KOPT-K1 (cell line): ENCODE results near the gene RC3H2.
A peak's percentile ranks its signal among the peaks of the same experiment; 100 is the strongest.

ENCODE experiments used
- H3K27ac ChIP-seq: fragments of 200-600 bp; sonication (generic); 2 replicates; pipeline ENCODE4 v1.5.1; 2016; ENCODE audit warnings: antibody characterized with exemption, mild to moderate bottlenecking, low read depth, low read length; ENCODE audit not compliant: poor library complexity, severe bottlenecking
- H3K36me3 ChIP-seq: fragments of 200-600 bp; sonication (generic); 2 replicates; pipeline ENCODE4 v1.5.1; 2017; ENCODE audit warnings: antibody characterized with exemption, mild to moderate bottlenecking, low read length, moderate library complexity; ENCODE audit not compliant: insufficient read depth
- H3K9me3 ChIP-seq: fragments of 200-600 bp; sonication (generic); 2 replicates; pipeline ENCODE4 v1.5.1; 2017; ENCODE audit warnings: antibody characterized with exemption, low read length, mild to moderate bottlenecking; ENCODE audit not compliant: insufficient read depth, poor library complexity, severe bottlenecking

RC3H2 gene, protein sequence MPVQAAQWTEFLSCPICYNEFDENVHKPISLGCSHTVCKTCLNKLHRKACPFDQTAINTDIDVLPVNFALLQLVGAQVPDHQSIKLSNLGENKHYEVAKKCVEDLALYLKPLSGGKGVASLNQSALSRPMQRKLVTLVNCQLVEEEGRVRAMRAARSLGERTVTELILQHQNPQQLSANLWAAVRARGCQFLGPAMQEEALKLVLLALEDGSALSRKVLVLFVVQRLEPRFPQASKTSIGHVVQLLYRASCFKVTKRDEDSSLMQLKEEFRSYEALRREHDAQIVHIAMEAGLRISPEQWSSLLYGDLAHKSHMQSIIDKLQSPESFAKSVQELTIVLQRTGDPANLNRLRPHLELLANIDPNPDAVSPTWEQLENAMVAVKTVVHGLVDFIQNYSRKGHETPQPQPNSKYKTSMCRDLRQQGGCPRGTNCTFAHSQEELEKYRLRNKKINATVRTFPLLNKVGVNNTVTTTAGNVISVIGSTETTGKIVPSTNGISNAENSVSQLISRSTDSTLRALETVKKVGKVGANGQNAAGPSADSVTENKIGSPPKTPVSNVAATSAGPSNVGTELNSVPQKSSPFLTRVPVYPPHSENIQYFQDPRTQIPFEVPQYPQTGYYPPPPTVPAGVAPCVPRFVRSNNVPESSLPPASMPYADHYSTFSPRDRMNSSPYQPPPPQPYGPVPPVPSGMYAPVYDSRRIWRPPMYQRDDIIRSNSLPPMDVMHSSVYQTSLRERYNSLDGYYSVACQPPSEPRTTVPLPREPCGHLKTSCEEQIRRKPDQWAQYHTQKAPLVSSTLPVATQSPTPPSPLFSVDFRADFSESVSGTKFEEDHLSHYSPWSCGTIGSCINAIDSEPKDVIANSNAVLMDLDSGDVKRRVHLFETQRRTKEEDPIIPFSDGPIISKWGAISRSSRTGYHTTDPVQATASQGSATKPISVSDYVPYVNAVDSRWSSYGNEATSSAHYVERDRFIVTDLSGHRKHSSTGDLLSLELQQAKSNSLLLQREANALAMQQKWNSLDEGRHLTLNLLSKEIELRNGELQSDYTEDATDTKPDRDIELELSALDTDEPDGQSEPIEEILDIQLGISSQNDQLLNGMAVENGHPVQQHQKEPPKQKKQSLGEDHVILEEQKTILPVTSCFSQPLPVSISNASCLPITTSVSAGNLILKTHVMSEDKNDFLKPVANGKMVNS

DNA sequence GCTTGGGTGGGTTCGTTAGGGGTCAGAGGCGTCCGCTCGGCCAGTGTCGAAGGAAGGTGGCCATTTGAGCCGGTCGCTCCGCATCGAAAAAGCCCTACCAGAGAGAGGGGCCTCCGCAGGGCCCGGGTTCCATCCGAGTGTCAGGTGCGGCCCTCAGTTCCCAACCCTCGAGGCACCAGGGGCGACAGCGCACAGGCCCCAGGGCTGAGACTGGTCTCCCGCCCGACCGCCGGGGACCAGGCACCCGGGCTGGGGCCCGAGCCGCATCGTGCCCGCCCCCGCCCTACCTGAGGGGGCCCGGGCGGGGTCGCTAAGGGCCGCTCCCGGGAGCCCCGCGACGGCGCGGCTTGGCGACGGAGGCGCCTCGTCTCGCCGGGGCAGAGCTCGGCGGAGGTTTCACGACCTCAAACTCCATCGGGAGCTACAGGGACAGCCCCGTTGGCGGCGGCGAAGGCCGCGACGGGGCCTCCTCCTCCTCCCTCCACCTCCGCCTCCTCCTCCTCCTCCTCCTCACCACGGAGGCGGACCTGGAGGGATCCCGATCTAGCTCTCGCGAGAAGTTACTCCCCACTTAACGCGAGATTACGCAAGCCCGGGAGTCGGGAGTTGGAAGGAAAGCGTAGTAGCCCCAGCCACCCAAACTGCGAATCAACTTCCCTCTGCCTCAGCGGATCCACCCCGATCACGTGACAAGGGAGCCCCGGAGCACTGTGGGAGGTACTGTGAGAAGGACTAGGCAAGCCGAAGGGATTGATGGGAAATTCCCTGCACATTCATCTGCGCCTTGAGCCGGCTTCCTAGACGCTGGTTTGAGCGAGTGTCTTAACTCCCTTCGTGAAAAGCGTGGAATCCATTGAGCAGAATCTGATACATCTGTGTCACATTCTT lies at the start of gene RC3H2:
Gene RC3H2 (minus strand): TSS at position 537 of the 888 bp plus-strand sequence. CDS start 7,850 bp downstream, outside the sequence.
- Histone ChIP-seq H3K36me3 (peaks cover 15% of the 10 kb centered on the region), H3K27ac (peak within 1 kb of the TSS; percentile 87), H3K9me3 (no peaks in the 10 kb centered on the region)

DNA sequence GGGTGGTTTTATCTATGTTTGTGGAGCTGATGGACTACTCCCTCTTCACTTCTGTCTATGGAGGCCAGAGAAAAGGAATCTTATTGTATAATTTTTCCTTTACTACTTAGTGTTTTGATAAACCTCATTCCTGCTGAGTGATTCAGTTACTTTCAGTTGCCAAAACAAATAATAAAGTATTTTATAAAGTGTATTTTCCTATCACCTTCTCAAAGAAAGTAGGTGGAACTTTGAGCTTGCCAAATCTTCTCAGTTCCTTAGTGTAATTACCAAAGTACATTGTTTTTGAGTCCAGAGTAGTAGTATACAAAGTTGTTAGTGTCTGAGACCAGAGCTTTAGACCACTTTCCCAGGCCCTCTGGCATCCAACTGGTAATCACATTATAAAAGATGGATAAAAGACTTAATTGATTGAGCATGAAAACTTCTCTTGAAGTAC lies 49.1 kb upstream of the RC3H2 start:
- peaks cover under 1% of the 10 kb centered on the region for H3K36me3 ChIP-seq
- no peak overlapping the region for H3K27ac ChIP-seq
- H3K9me3 ChIP-seq = no peaks in the 10 kb centered on the region

DNA sequence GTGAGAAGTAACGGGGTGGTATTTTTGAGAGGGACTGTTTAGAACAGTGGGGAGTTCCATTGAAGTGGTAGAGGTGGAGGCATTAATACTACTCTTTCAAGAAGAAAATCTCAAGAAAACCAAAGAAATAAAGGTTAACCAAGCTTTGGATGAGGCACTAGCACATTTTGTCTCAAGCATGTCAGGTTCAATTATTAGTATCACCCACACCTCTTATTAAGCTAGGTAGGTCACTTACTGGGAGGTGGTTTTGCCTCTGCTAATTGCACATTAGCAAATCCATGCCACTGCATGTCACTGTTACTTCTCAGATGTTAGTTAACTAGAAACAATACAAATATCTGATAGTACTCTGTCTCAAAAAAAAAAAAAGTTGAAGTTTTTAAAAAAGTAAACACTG lies 45.9 kb upstream of the RC3H2 start:
- Histone ChIP-seq H3K9me3 (no peaks in the 10 kb centered on the region), H3K27ac (no peak overlapping the region), H3K36me3 (no peaks in the 10 kb centered on the region)

DNA sequence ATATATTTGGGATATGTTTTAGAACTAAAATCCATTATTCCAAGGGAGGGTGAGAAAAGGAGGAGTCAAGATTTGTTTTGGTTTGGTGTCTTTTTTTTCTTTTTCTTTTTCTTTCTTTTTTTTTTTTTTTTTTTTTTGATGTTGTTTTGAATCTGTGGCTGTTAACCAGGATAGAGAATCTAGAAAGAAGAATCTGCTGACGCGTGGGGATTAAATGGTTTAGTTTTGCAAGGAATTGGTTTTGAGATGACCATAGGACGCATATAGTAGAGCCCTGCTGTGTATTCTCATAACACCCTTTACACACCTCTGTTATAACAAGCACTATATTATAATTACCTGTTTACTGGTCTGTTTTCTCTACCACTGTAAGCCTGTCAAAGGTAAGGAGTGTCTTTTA lies 45.1 kb upstream of the RC3H2 start:
- H3K9me3 ChIP-seq = no peaks in the 10 kb centered on the region
- H3K27ac ChIP-seq = no peak overlapping the region
- no peaks in the 10 kb centered on the region for H3K36me3 ChIP-seq

DNA sequence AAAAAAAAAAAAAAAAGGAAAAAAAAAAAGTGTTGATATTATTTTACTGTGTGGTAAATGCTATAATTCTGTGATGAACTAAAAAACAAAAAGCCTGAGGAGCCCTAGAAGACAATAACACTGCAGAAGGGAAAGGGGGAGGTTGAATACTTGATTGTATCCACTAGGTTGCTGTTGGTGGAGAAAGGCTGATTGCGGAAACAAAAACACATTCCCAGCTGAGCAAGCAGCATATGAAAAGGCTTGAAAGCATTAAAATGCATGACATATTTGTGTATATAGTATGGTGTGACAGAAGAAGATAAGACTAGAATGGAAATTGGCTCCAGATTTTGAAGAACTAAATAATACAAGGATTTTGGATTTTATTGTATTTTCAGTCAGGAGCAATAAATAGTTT lies 44.5 kb upstream of the RC3H2 start:
- H3K9me3 ChIP-seq = no peaks in the 10 kb centered on the region
- no peak overlapping the region for H3K27ac ChIP-seq
- no peaks in the 10 kb centered on the region for H3K36me3 ChIP-seq

DNA sequence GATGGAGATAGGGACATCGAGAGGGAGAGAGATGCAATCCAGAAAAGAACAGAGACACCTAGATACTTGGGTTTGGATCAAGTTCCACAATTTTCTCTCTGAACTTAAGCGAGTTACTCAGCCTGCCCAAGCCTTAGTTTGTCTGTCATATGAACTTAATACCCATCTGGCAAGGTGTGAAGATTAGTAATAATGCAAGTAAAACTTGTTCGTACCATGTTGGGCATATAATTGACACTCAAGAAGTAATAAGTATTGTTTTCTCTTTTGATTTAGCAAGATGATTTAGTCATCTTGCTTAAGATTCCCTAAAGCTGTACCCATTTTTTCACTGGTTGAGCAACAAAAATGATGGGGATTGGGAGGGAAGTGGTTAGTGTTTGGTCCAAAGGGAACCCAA lies 43.2 kb upstream of the RC3H2 start:
- Histone ChIP-seq H3K9me3 (no peaks in the 10 kb centered on the region), H3K27ac (no peak overlapping the region), H3K36me3 (no peaks in the 10 kb centered on the region; the same call in 1 of the 2 replicates)

DNA sequence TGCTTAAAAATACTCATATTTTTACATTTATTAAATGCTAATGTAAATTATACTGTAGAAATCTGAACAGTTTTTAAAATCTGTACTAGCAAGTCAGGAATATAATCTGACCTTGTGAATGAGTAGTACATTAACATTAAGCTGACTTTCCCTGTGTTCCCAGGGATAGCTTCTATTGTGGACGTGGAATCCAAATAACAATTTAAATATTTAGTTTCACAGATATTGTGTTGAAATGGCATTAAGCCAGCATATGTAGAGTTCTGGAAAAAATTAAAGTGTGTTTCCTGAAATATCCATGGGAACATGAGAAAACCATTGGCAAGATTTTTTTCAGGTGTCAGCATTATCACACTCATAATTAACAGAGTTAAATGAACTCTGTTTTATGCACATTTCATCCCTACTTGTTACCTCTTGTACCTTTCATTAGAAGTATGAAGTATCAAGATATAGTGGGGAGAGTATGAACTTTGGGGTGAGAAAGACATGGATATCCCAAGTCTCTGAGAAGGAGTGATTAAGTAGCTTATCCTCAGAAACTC lies 41.4 kb upstream of the RC3H2 start:
- Histone ChIP-seq H3K27ac (no peak overlapping the region), H3K9me3 (no peaks in the 10 kb centered on the region), H3K36me3 (no peaks in the 10 kb centered on the region; the same call in 1 of the 2 replicates)

DNA sequence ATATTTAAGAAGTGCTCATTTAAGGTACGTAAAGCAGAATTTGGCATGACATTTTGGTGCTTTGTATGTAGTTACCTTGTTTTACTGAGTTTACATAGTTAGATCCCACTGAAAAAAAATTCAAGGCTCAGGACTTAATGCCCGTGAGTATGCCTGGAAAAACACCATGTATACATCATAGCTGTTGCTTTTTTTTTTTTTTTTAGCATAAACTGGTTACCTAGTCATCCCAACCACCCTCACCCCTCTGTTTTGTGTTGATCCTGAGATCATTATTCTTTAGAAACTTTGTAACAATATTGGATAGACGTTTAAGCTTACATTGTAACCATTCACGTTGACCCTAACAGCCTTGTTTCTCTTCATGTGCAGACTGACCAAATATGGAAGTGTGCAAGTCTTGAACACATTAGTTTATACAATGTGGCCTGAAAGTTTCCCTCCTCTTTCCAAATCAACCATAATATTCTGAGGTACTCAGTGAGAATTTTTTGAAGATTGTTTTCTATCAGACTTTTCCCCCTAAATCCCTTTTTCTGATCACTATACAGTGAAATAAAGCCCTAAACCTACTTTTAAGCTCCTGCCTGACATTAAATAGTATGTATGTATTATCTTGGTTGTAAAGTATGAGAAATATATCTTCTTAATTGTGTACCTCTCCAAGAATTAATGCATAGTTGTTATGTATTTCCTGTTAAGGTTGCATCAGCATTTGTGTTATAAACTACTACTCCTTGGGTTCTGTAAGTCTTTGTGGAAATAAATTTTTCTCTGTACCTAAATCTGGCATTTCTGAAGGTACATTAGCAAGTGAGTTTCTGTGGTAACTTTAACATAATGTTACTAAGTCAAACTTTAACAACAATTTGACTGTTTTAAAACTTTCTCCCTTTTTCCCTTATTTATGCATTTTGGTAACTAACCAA lies 40.1 kb upstream of the RC3H2 start:
- Histone ChIP-seq H3K27ac (no peak overlapping the region), H3K36me3 (no peaks in the 10 kb centered on the region; the same call in 1 of the 2 replicates)

DNA sequence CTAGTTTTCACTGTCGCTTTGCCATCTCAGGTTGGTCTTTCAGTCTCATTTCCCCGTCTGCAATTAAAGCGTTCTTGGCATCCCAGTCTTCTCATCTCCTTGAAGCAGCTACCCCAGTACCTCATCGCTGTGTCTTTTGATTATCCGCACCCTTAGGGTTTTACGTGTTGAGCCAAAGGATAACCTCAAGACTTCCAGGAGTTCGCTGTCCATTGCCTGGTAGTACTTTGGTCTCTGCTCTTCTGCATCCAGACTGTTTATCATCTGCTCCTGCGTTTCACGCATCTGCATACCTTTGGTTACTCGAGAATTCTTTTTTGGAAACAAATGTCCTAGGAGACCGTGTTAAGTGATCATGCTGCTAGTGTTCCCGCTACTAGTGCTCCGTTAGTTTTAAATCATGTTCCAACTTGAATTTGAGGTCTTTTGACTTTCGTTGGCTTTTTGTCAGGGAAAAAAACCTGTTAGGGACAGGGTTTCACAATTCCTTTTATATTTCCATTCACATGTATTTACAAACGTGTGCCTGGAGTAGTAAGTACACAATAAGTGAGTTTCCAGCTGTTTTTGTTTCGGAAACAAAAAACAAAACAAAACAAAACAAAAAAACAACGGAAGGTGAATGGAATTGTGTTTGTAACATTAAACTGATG lies 36.5 kb upstream of the RC3H2 start:
- Histone ChIP-seq H3K27ac (peak overlapping the region; percentile 61), H3K36me3 (peaks cover 12% of the 10 kb centered on the region), H3K9me3 (no peaks in the 10 kb centered on the region)

More for the DNA sequence above, 40.1 kb upstream of the RC3H2 start:
- no peaks in the 10 kb centered on the region for H3K9me3 ChIP-seq

DNA sequence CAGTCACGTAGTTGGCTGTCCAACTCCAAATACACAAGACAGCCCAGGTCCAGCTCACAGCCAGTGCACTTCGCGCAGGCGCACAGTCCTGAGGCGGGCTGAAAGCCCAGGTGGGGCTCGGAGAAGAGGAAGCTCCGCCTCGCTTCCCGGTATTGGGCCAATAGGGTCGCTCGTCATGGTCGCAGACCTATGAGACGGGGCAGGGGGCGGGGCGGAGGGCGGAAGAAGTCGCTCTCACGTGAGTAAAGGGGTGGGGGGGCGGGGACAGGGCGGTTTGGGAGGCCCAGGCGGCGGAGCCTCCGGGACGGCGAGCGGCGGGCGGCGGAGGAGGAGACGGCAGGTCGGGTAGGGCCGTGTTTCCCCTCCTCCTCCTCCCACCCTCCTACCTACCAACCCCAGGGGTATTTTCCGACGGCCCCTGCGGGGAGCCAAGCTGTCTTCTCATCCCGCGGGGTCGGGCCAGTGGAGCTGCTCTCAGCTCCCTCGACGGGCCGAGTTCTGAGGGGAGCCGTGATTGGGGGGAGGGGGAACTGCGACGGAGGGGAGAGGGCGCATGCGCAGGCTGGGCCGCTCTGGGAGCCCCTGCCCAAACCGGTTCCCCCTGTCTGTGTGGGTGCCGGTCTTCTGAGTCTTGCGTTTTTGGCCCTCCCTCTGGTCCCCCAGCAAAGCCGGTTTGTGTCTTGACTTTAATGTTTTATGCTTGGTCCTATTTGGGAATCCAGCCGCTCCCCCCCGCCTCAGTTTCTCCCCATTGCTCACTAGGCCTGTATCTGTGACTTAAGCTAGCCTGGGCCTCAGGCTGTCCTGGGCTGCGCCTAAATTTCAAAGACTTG lies 35.8 kb upstream of the RC3H2 start, which contains the start of gene RABGAP1:
Gene RABGAP1 (plus strand): TSS at position 272 of the 833 bp plus-strand sequence. CDS start 16,040 bp downstream, outside the sequence.
- Histone ChIP-seq H3K27ac (peak within 1 kb of the TSS; percentile 61), H3K36me3 (peaks cover 18% of the 10 kb centered on the region), H3K9me3 (no peaks in the 10 kb centered on the region)

DNA sequence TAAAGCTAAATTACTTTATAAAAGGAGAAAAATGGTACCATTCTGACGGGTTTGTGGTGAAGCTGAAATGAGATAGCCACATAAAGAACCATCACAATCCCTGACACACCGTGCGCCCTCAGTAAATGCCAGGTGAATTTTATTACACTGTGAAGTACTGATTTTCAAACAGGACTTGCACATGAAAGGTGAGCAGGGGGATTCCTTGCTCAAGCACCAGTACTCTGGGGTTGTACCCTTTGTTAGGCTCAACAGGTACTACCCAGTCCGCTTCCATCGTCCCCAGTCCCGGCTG lies 35.2 kb upstream of the RC3H2 start:
- Histone ChIP-seq H3K27ac (peak overlapping the region; percentile 56), H3K9me3 (no peaks in the 10 kb centered on the region), H3K36me3 (peaks cover 18% of the 10 kb centered on the region)

DNA sequence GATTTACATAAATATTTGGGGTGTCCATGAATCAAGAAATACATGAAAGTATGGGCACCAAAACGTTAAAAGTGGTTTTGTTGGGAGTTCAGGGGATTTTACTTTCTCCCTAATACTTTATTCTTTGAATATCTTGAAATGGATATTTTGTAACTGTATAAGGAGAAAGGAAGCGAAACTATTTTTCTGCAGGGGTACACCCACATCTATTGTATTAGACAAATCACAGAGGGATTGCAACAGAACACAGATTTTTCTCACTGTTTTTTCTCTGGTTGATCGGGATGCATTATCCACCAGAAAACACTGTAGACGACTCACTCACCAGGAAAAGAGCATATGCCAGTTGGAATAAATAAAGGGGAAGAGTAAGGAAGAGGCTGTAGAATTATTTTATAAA lies 34.4 kb upstream of the RC3H2 start:
- no peaks in the 10 kb centered on the region for H3K9me3 ChIP-seq
- no peak overlapping the region for H3K27ac ChIP-seq
- H3K36me3 ChIP-seq = peaks cover 18% of the 10 kb centered on the region
